ENCODE results near the gene ZNF785.
"Not testable (repeated sequence)": the region's sequence is repeated elsewhere in the genome, so short reads cannot be mapped to it uniquely, and the experiment has no call there.

ZNF785 gene

GRCh38 chr16:30601966-30602365 is 16.5 kb upstream of the ZNF785 start:
- DNase-seq, result no peak

DNA sequence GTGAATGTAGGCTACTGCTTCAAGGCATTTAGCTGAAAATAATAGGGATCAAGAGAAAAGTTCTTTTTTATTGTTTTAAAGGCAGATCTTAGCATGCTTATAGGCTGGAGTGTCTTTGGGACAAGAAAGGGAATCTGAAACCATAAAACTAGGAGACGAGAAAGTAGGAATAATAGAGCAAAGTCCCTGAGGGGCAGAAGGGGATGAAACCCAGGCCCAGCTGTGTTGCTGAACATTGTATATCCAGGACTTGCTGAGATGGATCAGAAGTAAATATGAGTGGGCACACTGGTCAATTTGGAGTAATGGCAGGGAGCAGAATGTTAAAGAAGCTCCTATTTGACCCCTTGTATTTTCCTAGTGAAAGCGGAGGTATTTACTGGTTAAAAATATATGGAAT is 15.4 kb upstream of the ZNF785 start:
- DNase-seq, result no peak

- no peak for DNase-seq
These were observed 14.7 kb upstream of the ZNF785 start for GRCh38 chr16:30600215-30600614.

DNA sequence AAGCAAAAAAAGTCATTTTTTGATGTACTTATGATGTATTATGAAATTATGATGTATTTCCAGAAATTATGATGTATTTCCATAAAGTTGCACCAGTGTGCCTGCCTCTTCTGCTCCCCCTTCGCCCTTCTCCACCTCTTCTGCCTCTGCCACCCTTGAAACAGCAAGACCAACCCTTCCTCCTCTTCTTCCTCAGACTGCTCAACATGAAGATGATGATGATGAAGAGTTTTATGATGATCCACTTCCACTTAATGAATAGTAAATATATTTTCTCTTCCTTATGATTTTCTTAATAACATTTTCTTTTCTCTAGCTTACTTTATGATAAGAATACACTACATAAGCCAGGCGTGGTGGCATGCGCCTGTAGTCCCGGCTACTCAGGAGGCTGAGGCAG is 7.4 kb upstream of the ZNF785 start:
- DNase-seq, result no peak

DNA sequence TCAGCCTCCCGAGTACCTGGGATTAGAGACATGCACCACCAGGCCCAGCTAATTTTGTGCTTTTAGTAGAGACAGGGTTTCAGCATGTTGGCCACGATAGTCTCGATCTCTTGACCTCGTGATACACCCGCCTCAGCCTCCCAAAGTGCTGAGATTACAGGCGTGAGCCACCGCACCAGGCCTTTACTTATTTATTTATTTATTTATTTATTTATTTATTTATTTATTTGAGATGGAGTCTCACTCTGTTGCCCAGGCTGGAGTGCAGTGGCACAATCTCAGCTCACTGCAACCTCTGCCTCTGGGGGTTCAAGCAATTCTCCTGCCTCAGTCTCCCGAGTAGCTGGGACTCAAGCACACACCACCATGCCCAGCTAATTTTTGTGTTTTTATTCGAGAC is 5.4 kb upstream of the ZNF785 start:
- DNase-seq, result not testable (repeated sequence)

DNA sequence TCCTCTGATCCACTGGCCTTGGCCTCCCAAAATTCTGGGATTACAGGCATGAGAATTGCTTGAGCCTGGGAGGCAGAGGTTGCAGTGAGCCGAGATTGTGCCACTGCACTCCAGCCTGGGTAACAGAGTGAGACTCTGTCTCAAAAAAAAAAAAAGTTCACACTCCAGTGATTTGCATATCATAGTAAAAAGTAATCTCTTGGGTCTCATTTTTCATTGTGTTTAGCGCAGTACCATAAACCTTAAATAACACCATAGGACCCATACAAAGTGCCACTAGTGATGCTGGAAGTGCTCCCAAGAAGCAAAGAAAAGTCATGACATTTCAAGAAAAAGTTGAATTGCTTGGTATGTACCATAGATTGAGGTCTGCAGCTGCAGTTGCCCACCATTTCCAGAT is 4.1 kb upstream of the ZNF785 start:
- not testable (repeated sequence) for DNase-seq

- no peak for DNase-seq
These were observed 3.2 kb upstream of the ZNF785 start for GRCh38 chr16:30588651-30589050.

GRCh38 chr16:30585022-30585399 is 486 bp downstream of the ZNF785 start:
- no peak for DNase-seq

GRCh38 chr16:30582611-30583340 is 2.7 kb downstream of the ZNF785 start:
- DNase-seq, result no peak

- no peak for DNase-seq
These were observed 4.0 kb downstream of the ZNF785 start for GRCh38 chr16:30581457-30581856.

GRCh38 chr16:30574678-30575077 is 10.8 kb downstream of the ZNF785 start:
- no peak for DNase-seq

DNA sequence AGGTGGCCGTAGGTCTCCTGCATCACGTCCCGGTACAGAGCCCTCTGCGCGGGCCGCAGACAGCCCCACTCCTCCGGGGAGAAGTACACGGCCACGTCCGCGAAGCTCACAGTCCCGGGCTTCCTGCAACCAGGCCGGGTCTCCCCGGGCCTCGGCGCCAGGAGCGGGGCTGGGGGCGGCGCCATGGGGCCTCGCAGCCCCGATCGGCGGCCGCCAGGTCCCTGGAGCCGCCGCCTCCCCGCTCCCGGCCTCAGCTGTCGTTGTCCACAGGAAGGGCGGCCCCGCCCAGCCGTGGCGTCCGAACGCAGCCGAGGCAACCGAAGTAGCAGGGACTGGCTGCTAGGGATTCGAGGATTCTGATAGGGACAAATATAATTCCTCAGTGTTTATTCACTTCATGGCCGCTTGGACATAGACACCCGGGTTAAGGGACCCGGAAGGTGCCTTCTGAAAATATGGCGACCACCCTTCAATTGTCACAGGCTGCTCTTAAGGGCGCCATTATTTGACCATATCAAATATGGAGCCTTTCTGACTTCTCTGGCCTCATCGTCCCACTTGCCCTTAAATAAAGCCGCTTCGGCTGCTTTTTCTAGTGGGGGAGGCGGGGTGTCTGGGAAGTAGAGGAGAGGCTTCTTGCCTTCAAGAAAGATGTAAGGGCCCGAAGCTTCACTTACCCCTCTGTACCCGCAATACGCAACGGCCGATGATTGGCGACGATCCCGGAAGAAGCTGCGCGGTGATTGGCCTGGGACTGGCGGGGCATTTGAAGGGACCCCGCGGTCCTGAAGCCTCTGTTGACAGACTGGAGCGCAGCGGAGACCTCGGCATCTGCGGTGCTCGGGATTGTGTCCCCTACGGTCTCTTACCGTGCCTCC is 13.8 kb downstream of the ZNF785 start, which contains the start of gene ZNF688:
TSS of gene ZNF688 (minus strand) at position 270 of the 878 bp plus-strand sequence. CDS start at position 185, 85 bp downstream.
- DNase-seq, result peak; percentile 98

DNA sequence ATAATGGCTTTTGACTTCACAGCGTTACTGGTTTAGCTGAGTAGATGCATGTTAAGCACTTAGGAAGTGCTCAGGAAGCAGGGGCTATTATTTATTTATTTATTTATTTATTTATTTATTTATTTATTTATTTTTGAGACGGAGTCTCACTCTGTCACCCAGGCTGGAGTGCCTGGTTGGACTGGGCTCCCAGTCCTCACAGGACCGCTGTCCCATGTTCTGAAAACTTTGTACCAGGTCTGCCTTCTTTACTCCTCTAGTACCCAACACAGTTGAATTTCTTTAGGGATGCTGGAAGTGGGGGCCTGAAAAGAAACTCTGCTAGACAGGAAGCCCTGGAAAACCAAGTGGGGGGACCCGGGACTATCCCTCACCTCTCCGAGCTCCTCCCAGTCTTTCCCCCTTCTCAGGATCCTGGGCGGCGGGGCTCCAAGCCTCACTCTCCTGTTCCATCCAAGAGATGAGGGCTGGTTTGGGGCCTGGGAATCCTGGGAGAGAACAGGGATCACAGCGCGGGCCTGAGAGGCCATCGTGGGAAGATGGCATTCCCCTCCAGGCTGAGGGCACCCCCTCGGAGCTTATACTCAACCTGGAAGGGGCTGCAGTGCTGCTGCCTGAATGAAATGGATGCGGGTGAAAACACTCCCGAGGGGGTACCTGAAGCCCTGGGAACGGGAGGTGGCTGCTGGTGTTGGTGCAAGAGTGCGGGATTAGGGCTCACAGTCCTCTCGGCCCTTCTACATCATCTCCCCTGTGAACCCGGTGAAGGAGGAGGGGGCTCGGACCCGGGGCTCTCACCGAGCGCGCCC is 14.7 kb downstream of the ZNF785 start:
- no peak for DNase-seq

GRCh38 chr16:30569746-30570635 is 15.5 kb downstream of the ZNF785 start:
- DNase-seq, result no peak

GRCh38 chr16:30569281-30569680 is 16.2 kb downstream of the ZNF785 start:
- DNase-seq, result no peak

- peak; percentile 80 for DNase-seq
These were observed 17.4 kb downstream of the ZNF785 start for GRCh38 chr16:30567991-30568638.

- peak; percentile 90 for DNase-seq
These were observed 18.1 kb downstream of the ZNF785 start for GRCh38 chr16:30567160-30567990.

DNA sequence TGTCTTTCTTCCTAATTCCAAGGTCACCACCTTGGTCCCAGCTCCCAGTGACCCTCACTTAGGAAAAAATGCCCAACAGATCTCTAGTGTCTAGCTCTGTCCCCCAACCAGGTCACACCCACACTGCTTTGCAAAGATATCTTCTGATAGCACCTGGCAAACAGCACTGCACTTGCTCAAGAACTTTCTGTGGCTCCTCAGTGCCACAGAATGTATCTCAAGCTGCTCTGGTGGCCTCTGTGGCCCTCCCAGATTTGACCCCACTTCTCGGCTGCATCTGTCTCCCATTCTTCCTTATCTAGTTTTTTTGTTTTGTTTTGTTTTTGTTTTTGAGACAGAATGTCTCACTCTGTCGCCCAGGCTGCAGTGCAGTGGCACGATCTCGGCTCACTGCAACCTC is 19.0 kb downstream of the ZNF785 start:
- no peak for DNase-seq

GRCh38 chr16:30565984-30566383 is 19.5 kb downstream of the ZNF785 start:
- no peak for DNase-seq

- DNase-seq, result no peak
These were observed 20.0 kb downstream of the ZNF785 start for GRCh38 chr16:30565526-30565925.

GRCh38 chr16:30562021-30562420 is 23.5 kb downstream of the ZNF785 start:
- DNase-seq, result no peak

Measured in activated effector memory CD4-positive, alpha-beta T cell treated with anti-CD3 and anti-CD28 coated beads, Interleukin-2, amount 50 U/mL, for 16 hours (primary cell).